22Rv1 (cell line): ENCODE data around the gene MPP4.

Experiments used
- H3K27ac ChIP-seq: fragments of 450-650 bp; 2 replicates; pipeline ENCODE4 v1.5.1; 2017
- CTCF ChIP-seq: fragments of 450-650 bp; IDR thresholded peaks from 2 replicates; pipeline ENCODE4 v1.5.1; 2017; ENCODE audit warnings: mild to moderate bottlenecking
- ZFX ChIP-seq: fragments of 450-650 bp; IDR thresholded peaks from 2 replicates; pipeline ENCODE4 v1.6.1; 2017; ENCODE audit warnings: antibody characterized with exemption, borderline replicate concordance

The MPP4 gene

GRCh38 chr2:201698588-201699226, at the start of gene MPP4:
Gene MPP4, minus strand, starts transcription at chr2:201698644. Its CDS starts 4,690 bp downstream, at chr2:201693954.
- no peak for TF ChIP-seq CTCF
- no peak for TF ChIP-seq ZFX
- no peak within 1 kb of the TSS for H3K27ac ChIP-seq

- TF ChIP-seq CTCF (no peak), ZFX (no peak)
Observed at GRCh38 chr2:201746551-201746950, 48.1 kb upstream of the MPP4 start.

GRCh38 chr2:201735486-201735885, 37.0 kb upstream of the MPP4 start:
- TF ChIP-seq CTCF (no peak), ZFX (no peak)
- no peak overlapping the region for H3K27ac ChIP-seq

More at GRCh38 chr2:201746551-201746950, 48.1 kb upstream of the MPP4 start:
- H3K27ac ChIP-seq: no peak overlapping the region

- H3K27ac ChIP-seq: no peak overlapping the region
- TF ChIP-seq ZFX (no peak), CTCF (no peak)
Observed at GRCh38 chr2:201734111-201734510, 35.7 kb upstream of the MPP4 start.

GRCh38 chr2:201733544-201733943, 35.1 kb upstream of the MPP4 start:
- TF ChIP-seq ZFX: no peak
- no peak for TF ChIP-seq CTCF
- H3K27ac ChIP-seq: no peak overlapping the region

GRCh38 chr2:201730651-201731285, 32.3 kb upstream of the MPP4 start:
- TF ChIP-seq CTCF (no peak), ZFX (no peak)
- no peak overlapping the region for H3K27ac ChIP-seq

GRCh38 chr2:201715459-201715858, 17.0 kb upstream of the MPP4 start:
- peak overlapping the region; percentile 40 for H3K27ac ChIP-seq
- TF ChIP-seq ZFX (no peak), CTCF (peak; percentile 83)
